K562 (cell line): Measurements from ENCODE around the gene MORF4L1. TPM values are rescaled to one million over a fixed set of nuclear protein-coding genes. Genes with fewer than 3 reads are reported as not detected.

Source experiments
- ATAC-seq: fragments of 200-7000 bp; cut with Tn5 transposase; 3 replicates; pipeline ENCODE4 v1.9.1; 2020; ENCODE audit warnings: moderate library complexity
- BruUV-seq: library from RNA; stranded (reverse); fragments of 400-500 nt; replicated peaks from 2 replicates; lab custom pipeline; 2021; lab: Mats Ljungman, UMichigan
- CTCF ChIA-PET: fragments of 300-600 bp; formaldehyde crosslinking; extraction: SDS; loops from one replicate; lab custom pipeline; 2021; ENCODE audit warnings: low intra/inter-chr PET ratio; lab: Yijun Ruan, JAX
- POLR2A ChIA-PET: fragments of 300-600, 350-650 bp; sonication (Branson Sonifier 250); formaldehyde crosslinking; extraction: SDS; loops from one replicate; lab custom pipeline; 2021; ENCODE audit warnings: antibody characterized with exemption, inconsistent platforms; lab: Yijun Ruan, JAX
- DNase-seq, 4 experiments: peaks; one replicate each; pipeline versions ENCODE4 v3.0.0 to v3.0.0-alpha.2; 2011 to 2018; ENCODE audit warnings: low spot score in 3 of 4, mixed read lengths in 3 of 4; ENCODE audit errors: extremely low read depth in 1 of 4
- FAIRE-seq: peaks from 2 replicates; lab custom pipeline; 2011; peaks lifted over from hg19 to GRCh38; lab: Jason Lieb, UNC
- H2AFZ ChIP-seq: 2 replicates; pipeline ENCODE4 v1.6.0; 2011; ENCODE audit warnings: low read depth, low read length, control low read depth, inconsistent platforms
- H3K27ac ChIP-seq: fragments of 200-600 bp; 3 replicates; pipeline ENCODE4 v1.8.0; 2011; ENCODE audit warnings: low read depth, mild to moderate bottlenecking, control low read depth, inconsistent platforms, low read length, moderate library complexity, mixed read lengths; ENCODE audit errors: extremely low read depth
- H3K27me3 ChIP-seq, 2 experiments: fragments of 300-600 bp in 1 of 2; 2 replicates in 1 of 2; 3 replicates in 1 of 2; pipeline versions ENCODE4 v1.6.0 to v1.8.0; 2011; ENCODE audit warnings: inconsistent platforms in 2 of 2, low read length in 2 of 2, mild to moderate bottlenecking in 1 of 2, mixed read lengths in 1 of 2, moderate library complexity in 1 of 2; ENCODE audit not compliant: control insufficient read depth in 2 of 2, insufficient read depth in 2 of 2
- H3K36me3 ChIP-seq: fragments of 300-600 bp; 3 replicates; pipeline ENCODE4 v1.8.0; 2011; ENCODE audit warnings: mild to moderate bottlenecking, low read length, inconsistent platforms; ENCODE audit not compliant: control insufficient read depth, insufficient read depth
- H3K4me1 ChIP-seq, 2 experiments: fragments of 200-600 bp in 1 of 2; replicated peaks in 1 of 2; 2 replicates in 1 of 2; 3 replicates in 1 of 2; pipeline versions ENCODE4 v1.5.1 to v1.8.0; 2011; ENCODE audit warnings: inconsistent platforms in 2 of 2, low read length in 2 of 2, mild to moderate bottlenecking in 1 of 2, mixed read lengths in 1 of 2, moderate library complexity in 1 of 2; ENCODE audit not compliant: control insufficient read depth in 2 of 2, insufficient read depth in 2 of 2
- H3K4me2 ChIP-seq: 2 replicates; pipeline ENCODE4 v1.6.1; 2011; ENCODE audit warnings: low read length, control low read depth, inconsistent platforms, mixed read lengths; ENCODE audit not compliant: insufficient read depth
- H3K4me3 ChIP-seq: fragments of 200-600 bp; sonication (generic), shearing (Covaris generic); 2 replicates; pipeline ENCODE4 v1.5.1; 2016; ENCODE audit warnings: control low read depth, inconsistent platforms
- H3K79me2 ChIP-seq: fragments of 200-600 bp; 3 replicates; pipeline ENCODE4 v1.8.0; 2011; ENCODE audit warnings: low read length, inconsistent platforms; ENCODE audit not compliant: control insufficient read depth, insufficient read depth
- H3K9ac ChIP-seq, 2 experiments: 2 replicates each; pipeline versions ENCODE4 v1.6.0 to v1.6.1; 2011; ENCODE audit warnings: low read depth in 2 of 2, low read length in 2 of 2, control low read depth in 1 of 2, inconsistent platforms in 1 of 2, mild to moderate bottlenecking in 1 of 2, mixed read lengths in 1 of 2; ENCODE audit not compliant: insufficient read depth in 1 of 2
- H3K9me1 ChIP-seq: one replicate; pipeline ENCODE4 v1.6.0; 2011; ENCODE audit warnings: inconsistent platforms, mild to moderate bottlenecking, low read length, moderate library complexity; ENCODE audit not compliant: control insufficient read depth, insufficient read depth
- H3K9me3 ChIP-seq: replicated peaks from 2 replicates; pipeline ENCODE4 v1.5.1; 2011; ENCODE audit warnings: low read depth, low read length, inconsistent platforms; ENCODE audit not compliant: control insufficient read depth, insufficient read depth
- H4K20me1 ChIP-seq: replicated peaks from 2 replicates; pipeline ENCODE4 v1.6.1; 2011; ENCODE audit warnings: low read length, inconsistent platforms, mixed read lengths; ENCODE audit not compliant: control insufficient read depth, insufficient read depth
- CXXC5 ChIP-seq: fragments of 250-450 bp; sonication (Bioruptor Pico); IDR thresholded peaks from 2 replicates; pipeline ENCODE4 v1.8.0; 2022; ENCODE audit warnings: inconsistent platforms, mild to moderate bottlenecking, moderate library complexity
- KLF1 ChIP-seq: fragments of 450-650 bp; IDR thresholded peaks from 2 replicates; pipeline ENCODE4 v1.6.1; 2016; ENCODE audit warnings: missing genetic modification characterization, missing compliant biosample characterization
- SAFB2 ChIP-seq: fragments of 200-400 bp; formaldehyde crosslinking; IDR thresholded peaks from 2 replicates; pipeline ENCODE4 v1.6.1; 2018; ENCODE audit warnings: borderline replicate concordance, low read length, low read depth, moderate library complexity; ENCODE audit not compliant: severe bottlenecking
- SMC3 ChIP-seq: conservative IDR thresholded peaks from 2 replicates; pipeline ENCODE4 v1.6.1; 2011; ENCODE audit warnings: low read depth, low read length, improper control_type of control experiment; ENCODE audit not compliant: insufficient read depth
- SRSF1 ChIP-seq: fragments of 200-400 bp; formaldehyde crosslinking; IDR thresholded peaks from 2 replicates; pipeline ENCODE4 v1.6.1; 2017; ENCODE audit warnings: mild to moderate bottlenecking, low read depth, low read length, moderate library complexity
- ZKSCAN1 ChIP-seq: fragments of 150-350 bp; IDR thresholded peaks from 2 replicates; pipeline ENCODE4 v1.6.1; 2016; ENCODE audit warnings: low read depth, low read length
- WGBS: fragments of 100-300 bp; shearing (Covaris generic); methylation state at CpG from one replicate; pipeline ENCODE4 v1.1.6; 2016; ENCODE audit warnings: low coverage, mixed read lengths; ENCODE audit not compliant: insufficient coverage; ENCODE audit errors: missing lambda C conversion rate; 5-methylcytosine and 5-hydroxymethylcytosine counted together
- in situ Hi-C: fragments of 300-500 bp; cut with MboI; formaldehyde crosslinking; loops from 4 replicates; pipeline ENCODE4 v1.15.0; 2018; ENCODE audit warnings: inconsistent platforms, mixed read lengths
- intact Hi-C: fragments of 100-400 bp; cut with micrococcal nuclease; formaldehyde crosslinking; loops from 2 replicates; pipeline ENCODE4 v1.14.2; 2022
- polyA plus RNA-seq, 8 experiments: library from polyadenylated mRNA; depleted of rRNA in 4 of 8; stranded (reverse) in 5 of 8; unstranded in 3 of 8; fragments of >200 nt; fragmentation: Nextera tagmentation in 2 of 8; fragmentation: Illumina TruSeq in 1 of 8; extraction: Ambion mirVana in 2 of 8; extraction: Trizol in 1 of 8; gene quantifications; 2 replicates each; pipeline versions ENCODE4 v1.2.1 to v1.2.3, GENCODE V29; 2011 to 2014; ENCODE audit warnings: inconsistent platforms in 1 of 8, missing spikeins in 1 of 8
- total RNA-seq, 7 experiments: library from RNA; depleted of rRNA in 6 of 7; stranded (reverse); fragments of >200 nt in 6 of 7; fragmentation: Illumina TruSeq in 2 of 7; extraction: Trizol in 2 of 7; gene quantifications; 2 replicates each; pipeline versions ENCODE4 v1.2.1 to v1.2.3, GENCODE V29; 2011 to 2021; ENCODE audit warnings: low replicate concordance in 1 of 7
- TF ChIP-seq, protein P1 (sequence below): fragments of 250-450 bp; sonication (Bioruptor Pico); IDR thresholded peaks from 2 replicates; pipeline ENCODE4 v1.5.0; 2022; ENCODE audit warnings: mild to moderate bottlenecking
- TF ChIP-seq, protein P2 (sequence below): fragments of 250-450 bp; sonication (Bioruptor Pico); IDR thresholded peaks from 2 replicates; pipeline ENCODE4 v1.8.0; 2022; ENCODE audit warnings: moderate library complexity, mild to moderate bottlenecking, inconsistent platforms
- TF ChIP-seq, protein P3 (sequence below): fragments of 450-650 bp; formaldehyde crosslinking; IDR thresholded peaks from 2 replicates; pipeline ENCODE4 v1.4.0; 2020; ENCODE audit warnings: mild to moderate bottlenecking, mixed read lengths

Gene MORF4L1
- total and polyA plus RNA-seq, 9 of the 15 experiments (the other 6 are each of a cell fraction or from before 2014, with no cell fraction given) = 127 to 615 (median 281) TPM

DNA sequence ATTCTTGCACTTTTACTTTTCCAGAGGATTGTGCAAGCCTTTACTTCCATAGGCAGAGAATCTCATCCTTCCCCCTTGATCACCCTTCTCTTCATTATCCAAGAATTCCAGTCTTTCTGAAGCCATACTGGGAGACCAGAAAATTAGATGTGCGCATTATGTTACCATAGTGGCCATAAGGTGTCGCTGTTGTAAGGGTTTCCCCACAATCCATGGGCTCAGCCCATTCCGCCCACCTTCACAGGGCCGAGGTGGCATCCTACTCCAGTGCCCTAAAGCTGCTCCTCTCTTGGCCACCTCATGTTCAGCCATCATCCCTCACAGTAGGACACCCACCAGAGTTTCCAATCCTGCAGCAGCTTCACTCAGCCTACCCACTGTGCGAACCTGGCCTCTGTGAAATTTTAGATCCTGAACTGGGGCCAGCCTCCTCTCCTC, 37.1 kb downstream of the MORF4L1 start (continued):
- TF ChIP-seq, protein P1, sequence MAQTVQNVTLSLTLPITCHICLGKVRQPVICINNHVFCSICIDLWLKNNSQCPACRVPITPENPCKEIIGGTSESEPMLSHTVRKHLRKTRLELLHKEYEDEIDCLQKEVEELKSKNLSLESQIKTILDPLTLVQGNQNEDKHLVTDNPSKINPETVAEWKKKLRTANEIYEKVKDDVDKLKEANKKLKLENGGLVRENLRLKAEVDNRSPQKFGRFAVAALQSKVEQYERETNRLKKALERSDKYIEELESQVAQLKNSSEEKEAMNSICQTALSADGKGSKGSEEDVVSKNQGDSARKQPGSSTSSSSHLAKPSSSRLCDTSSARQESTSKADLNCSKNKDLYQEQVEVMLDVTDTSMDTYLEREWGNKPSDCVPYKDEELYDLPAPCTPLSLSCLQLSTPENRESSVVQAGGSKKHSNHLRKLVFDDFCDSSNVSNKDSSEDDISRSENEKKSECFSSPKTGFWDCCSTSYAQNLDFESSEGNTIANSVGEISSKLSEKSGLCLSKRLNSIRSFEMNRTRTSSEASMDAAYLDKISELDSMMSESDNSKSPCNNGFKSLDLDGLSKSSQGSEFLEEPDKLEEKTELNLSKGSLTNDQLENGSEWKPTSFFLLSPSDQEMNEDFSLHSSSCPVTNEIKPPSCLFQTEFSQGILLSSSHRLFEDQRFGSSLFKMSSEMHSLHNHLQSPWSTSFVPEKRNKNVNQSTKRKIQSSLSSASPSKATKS (CRISPR knock-in tag) = no peak
- TF ChIP-seq, protein P2, sequence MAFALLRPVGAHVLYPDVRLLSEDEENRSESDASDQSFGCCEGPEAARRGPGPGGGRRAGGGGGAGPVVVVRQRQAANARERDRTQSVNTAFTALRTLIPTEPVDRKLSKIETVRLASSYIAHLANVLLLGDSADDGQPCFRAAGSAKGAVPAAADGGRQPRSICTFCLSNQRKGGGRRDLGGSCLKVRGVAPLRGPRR = no peak
- TF ChIP-seq SAFB2 = no peak
- TF ChIP-seq CXXC5 (CRISPR knock-in tag) = no peak
- peak; percentile 81; the same call in 1 of the 2 replicates for TF ChIP-seq ZKSCAN1
- TF ChIP-seq KLF1 (tag) = no peak
- TF ChIP-seq SMC3 = peak; percentile 62

DNA sequence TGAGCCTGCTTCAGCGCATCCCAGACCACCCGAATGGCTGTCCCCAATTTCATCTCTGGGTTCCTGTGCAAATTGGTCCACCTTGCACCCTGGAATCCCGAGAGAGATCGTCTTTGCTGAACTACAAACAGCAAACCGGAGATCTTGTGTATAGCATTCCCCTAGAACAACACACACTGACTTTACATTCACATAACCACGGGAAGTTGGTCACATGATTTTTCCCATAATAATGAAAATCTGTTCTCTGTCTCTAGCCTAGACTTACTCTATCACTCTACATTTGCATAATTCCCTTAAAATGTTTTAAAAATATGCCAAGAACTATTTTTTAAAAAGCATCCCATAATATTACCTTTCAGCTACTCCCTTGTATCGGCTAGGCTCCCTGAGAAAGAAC, 37.6 kb downstream of the MORF4L1 start:
- Histone ChIP-seq H3K4me2 (no peak overlapping the region), H4K20me1 (peaks cover 8% of the 10 kb centered on the region), H2AFZ (no peak overlapping the region), H3K9ac (no peak overlapping the region), H3K36me3 (peaks cover 83% of the 10 kb centered on the region), H3K4me1 (no peaks in the 10 kb centered on the region), H3K79me2 (no peaks in the 10 kb centered on the region), H3K27me3 (no peaks in the 10 kb centered on the region), H3K4me3 (no peak overlapping the region), H3K27ac (no peak overlapping the region), H3K9me3 (no peaks in the 10 kb centered on the region)
- in situ Hi-C loops = loop anchor here (5.0 kb wide), 1 partner anchor 72 kb away; no protein-coding TSS in a partner anchor
- no TSS peak for BruUV-seq
- no peak for ATAC-seq
- WGBS = 83% methylated on average over 7 of the region's 7 CpGs
- no peak for FAIRE-seq
- CTCF ChIA-PET = interaction anchor here (1.3 to 1.6 kb wide), 3 partner anchors 69 to 274 kb away, joined by 3 to 9 read pairs (median 7); no protein-coding TSS in a partner anchor
- TF ChIP-seq, protein P3, sequence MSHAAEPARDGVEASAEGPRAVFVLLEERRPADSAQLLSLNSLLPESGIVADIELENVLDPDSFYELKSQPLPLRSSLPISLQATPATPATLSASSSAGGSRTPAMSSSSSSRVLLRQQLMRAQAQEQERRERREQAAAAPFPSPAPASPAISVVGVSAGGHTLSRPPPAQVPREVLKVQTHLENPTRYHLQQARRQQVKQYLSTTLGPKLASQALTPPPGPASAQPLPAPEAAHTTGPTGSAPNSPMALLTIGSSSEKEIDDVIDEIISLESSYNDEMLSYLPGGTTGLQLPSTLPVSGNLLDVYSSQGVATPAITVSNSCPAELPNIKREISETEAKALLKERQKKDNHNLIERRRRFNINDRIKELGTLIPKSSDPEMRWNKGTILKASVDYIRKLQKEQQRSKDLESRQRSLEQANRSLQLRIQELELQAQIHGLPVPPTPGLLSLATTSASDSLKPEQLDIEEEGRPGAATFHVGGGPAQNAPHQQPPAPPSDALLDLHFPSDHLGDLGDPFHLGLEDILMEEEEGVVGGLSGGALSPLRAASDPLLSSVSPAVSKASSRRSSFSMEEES = peak; percentile 33; the same call in 1 of the 2 replicates
- TF ChIP-seq SRSF1 = no peak
- TF ChIP-seq, all 486 proteins: peak for 1
- intact Hi-C loops = no loop called here
- H3K9me1 ChIP-seq = no peaks in the 10 kb centered on the region
- POLR2A ChIA-PET = interaction anchor here (0.6 to 1.5 kb wide), 3 partner anchors 8 to 25 kb away, joined by 3 to 6 read pairs (median 3); no protein-coding TSS in a partner anchor
- DNase-seq = no peak
